Keratinocyte (primary cell): Measurements from ENCODE around the gene NEB.

Source experiments
- CTCF ChIP-seq, 3 experiments: IDR thresholded peaks in 1 of 3; conservative IDR thresholded peaks in 1 of 3; optimal IDR thresholded peaks in 1 of 3; 2 replicates in 2 of 3; 3 replicates in 1 of 3; pipeline versions ENCODE3 to v1.5.1; 2011; ENCODE audit warnings: low read length in 3 of 3, mild to moderate bottlenecking in 3 of 3, moderate library complexity in 2 of 3, control low read depth in 1 of 3, inconsistent platforms in 1 of 3; ENCODE audit not compliant: insufficient read depth in 2 of 3; ENCODE audit errors: extremely low read depth in 1 of 3
- EZH2 ChIP-seq: IDR thresholded peaks from one replicate; pipeline ENCODE4 v1.6.1; 2012; ENCODE audit warnings: inconsistent platforms, mild to moderate bottlenecking, low read length, moderate library complexity

GRCh38 chr2:151634736-151635467, 99.4 kb downstream of the NEB start:
- TF ChIP-seq EZH2: no peak
- no peak for TF ChIP-seq CTCF (optimal IDR thresholded peaks at IDR 0.05 in 1 of 3, IDR thresholded peaks at IDR 0.05 in 1 of 3, conservative IDR thresholded peaks at IDR 0.05 in 1 of 3; ENCODE audit: extremely low read depth in 1 of 3, insufficient read depth in 2 of 3, low read length in 3 of 3)
